Activated CD4-positive, alpha-beta T cell treated with anti-CD3 and anti-CD28 coated beads, Interleukin-2, amount 10 ng/mL, durations not matched to agents 24 days and 14 days (primary cell): ENCODE data around the gene NIM1K. TPM values are rescaled to one million over a fixed set of nuclear protein-coding genes. Genes with fewer than 3 reads are reported as not detected.
A peak's percentile ranks its signal among the peaks of the same experiment; 100 is the strongest.
"Not testable (repeated sequence)": the region's sequence is repeated elsewhere in the genome, so short reads cannot be mapped to it uniquely, and the experiment has no call there.

Source experiments
- DNase-seq: peaks from one replicate; pipeline ENCODE4 v3.0.0; 2022
- H3K27ac Mint-ChIP-seq: one replicate; pipeline ENCODE4 v1.8.0; 2022; ENCODE audit warnings: mild to moderate bottlenecking, mixed read lengths
- H3K27me3 Mint-ChIP-seq: one replicate; pipeline ENCODE4 v1.8.0; 2022; ENCODE audit warnings: mixed read lengths
- H3K36me3 Mint-ChIP-seq: one replicate; pipeline ENCODE4 v1.8.0; 2022; ENCODE audit warnings: low read depth, mild to moderate bottlenecking, mixed read lengths
- H3K4me1 Mint-ChIP-seq: one replicate; pipeline ENCODE4 v1.8.0; 2021; ENCODE audit warnings: mixed read lengths
- H3K4me3 Mint-ChIP-seq: one replicate; pipeline ENCODE4 v1.8.0; 2022; ENCODE audit warnings: mild to moderate bottlenecking, moderate library complexity, mixed read lengths
- H3K9me3 Mint-ChIP-seq: one replicate; pipeline ENCODE4 v1.8.0; 2021; ENCODE audit warnings: mixed read lengths
- intact Hi-C: fragments of 100-400 bp; cut with micrococcal nuclease; formaldehyde crosslinking; loops from one replicate; pipeline ENCODE4 v1.15.1; 2023
- total RNA-seq: library from RNA; stranded (reverse); gene quantifications from 2 replicates; pipeline ENCODE4 v1.2.3, GENCODE V29; 2022

The NIM1K gene
- total RNA-seq, 1 donor from 2014 or later = 0.82 TPM

GRCh38 chr5:43309637-43310036 is 117.6 kb downstream of the NIM1K start:
- intact Hi-C loops = loop anchor here (5.0 to 10.0 kb wide), 4 partner anchors 82 to 302 kb away; partner anchors contain the start of genes C5orf34 and NNT
- Mint-ChIP-seq H3K36me3 (peaks cover 41% of the 10 kb centered on the region), H3K4me3 (peak overlapping the region; percentile 71), H3K4me1 (peaks cover 63% of the 10 kb centered on the region), H3K9me3 (peaks cover 10% of the 10 kb centered on the region), H3K27ac (peak overlapping the region; percentile 64), H3K27me3 (no peaks in the 10 kb centered on the region)
- no peak for DNase-seq

- H3K27ac Mint-ChIP-seq = peak overlapping the region; percentile 94
- peaks cover 61% of the 10 kb centered on the region for H3K4me1 Mint-ChIP-seq
These were observed 120.1 kb downstream of the NIM1K start for GRCh38 chr5:43312076-43312661.

DNA sequence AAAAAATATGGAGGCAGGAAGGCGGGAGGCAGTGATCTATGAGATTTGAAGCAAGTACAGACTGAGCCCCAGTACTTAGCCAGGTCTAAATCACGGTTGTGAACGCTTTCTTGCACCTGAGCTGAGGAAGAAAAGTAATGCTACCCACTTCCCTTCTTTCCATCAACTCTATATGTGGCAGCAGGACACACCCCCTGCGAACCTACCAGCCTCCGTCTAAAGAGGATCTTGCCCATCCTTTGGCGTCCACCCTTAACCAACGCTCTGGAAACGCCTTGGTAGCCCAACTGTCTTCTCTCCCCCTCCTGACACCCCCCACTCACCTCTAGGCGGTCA is 120.6 kb downstream of the NIM1K start:
- peaks cover 40% of the 10 kb centered on the region for H3K36me3 Mint-ChIP-seq
- peaks cover 60% of the 10 kb centered on the region for H3K4me1 Mint-ChIP-seq
- intact Hi-C loops = loop anchor here (1.0 to 10.0 kb wide), 10 partner anchors 8 to 362 kb away; partner anchors contain the start of genes C5orf34 and NNT
- no peaks in the 10 kb centered on the region for H3K27me3 Mint-ChIP-seq
- H3K27ac Mint-ChIP-seq = peak overlapping the region; percentile 94
- peak overlapping the region; percentile 89 for H3K4me3 Mint-ChIP-seq
- H3K9me3 Mint-ChIP-seq = peaks cover 16% of the 10 kb centered on the region
- no peak for DNase-seq

More at GRCh38 chr5:43312076-43312661, 120.1 kb downstream of the NIM1K start:
- peaks cover 13% of the 10 kb centered on the region for H3K9me3 Mint-ChIP-seq
- intact Hi-C loops = loop anchor here (2.0 to 10.0 kb wide), 5 partner anchors 77 to 361 kb away; partner anchors contain the start of genes C5orf34 and NNT
- peaks cover 41% of the 10 kb centered on the region for H3K36me3 Mint-ChIP-seq
- H3K27me3 Mint-ChIP-seq = no peaks in the 10 kb centered on the region
- H3K4me3 Mint-ChIP-seq = peak overlapping the region; percentile 89
- peak; percentile 67 for DNase-seq

GRCh38 chr5:43313035-43313853 is 121.2 kb downstream of the NIM1K start, which contains the start of gene HMGCS1:
Gene HMGCS1 (minus strand): TSS chr5:43313412. CDS start chr5:43298965, 14,447 bp downstream.
- peak; percentile 100 for DNase-seq
- Mint-ChIP-seq H3K4me3 (peak within 1 kb of the TSS; percentile 89), H3K27me3 (no peaks in the 10 kb centered on the region), H3K36me3 (peaks cover 36% of the 10 kb centered on the region), H3K9me3 (peaks cover 16% of the 10 kb centered on the region), H3K27ac (peak within 1 kb of the TSS; percentile 94), H3K4me1 (peaks cover 56% of the 10 kb centered on the region)
- intact Hi-C loops = loop anchor here (1.0 to 10.0 kb wide), 10 partner anchors 9 to 362 kb away; partner anchors contain the start of genes C5orf34 and NNT

DNA sequence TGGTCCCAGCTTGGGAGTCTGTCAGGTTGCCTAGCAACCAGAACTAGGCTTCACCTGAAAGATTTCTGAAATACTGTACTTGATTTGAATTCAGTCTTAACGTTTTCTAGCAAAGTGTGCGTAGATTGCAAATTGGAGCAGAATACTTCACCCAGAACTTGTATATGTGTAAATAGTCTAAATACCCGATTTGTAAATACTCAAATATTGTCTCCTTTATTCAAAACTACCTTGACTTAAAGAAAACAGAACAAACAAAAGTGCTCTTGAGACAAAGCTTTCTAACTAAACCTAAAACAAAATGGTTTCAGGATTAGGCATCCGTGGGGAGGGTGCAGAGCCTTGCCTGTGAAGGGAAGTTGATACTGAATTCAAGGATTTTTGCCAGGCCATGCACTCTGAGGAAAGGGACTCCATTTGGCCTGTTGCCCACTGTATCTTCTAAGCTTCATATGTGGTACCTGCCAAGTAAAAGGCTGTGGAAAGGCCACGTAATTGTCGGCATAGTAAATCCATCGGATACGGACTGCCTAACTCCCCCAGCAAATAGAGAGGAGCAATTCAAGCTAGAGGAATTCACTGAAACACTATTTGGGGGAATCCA is 121.9 kb downstream of the NIM1K start:
- no peaks in the 10 kb centered on the region for H3K27me3 Mint-ChIP-seq
- peak overlapping the region; percentile 94 for H3K27ac Mint-ChIP-seq
- peaks cover 36% of the 10 kb centered on the region for H3K36me3 Mint-ChIP-seq
- DNase-seq = peak; percentile 69
- intact Hi-C loops = loop anchor here (1.0 to 10.0 kb wide), 12 partner anchors 10 to 363 kb away; partner anchors contain the start of genes C5orf34, NNT and PAIP1
- H3K9me3 Mint-ChIP-seq = peaks cover 18% of the 10 kb centered on the region
- peaks cover 56% of the 10 kb centered on the region for H3K4me1 Mint-ChIP-seq
- peak overlapping the region; percentile 89 for H3K4me3 Mint-ChIP-seq

DNA sequence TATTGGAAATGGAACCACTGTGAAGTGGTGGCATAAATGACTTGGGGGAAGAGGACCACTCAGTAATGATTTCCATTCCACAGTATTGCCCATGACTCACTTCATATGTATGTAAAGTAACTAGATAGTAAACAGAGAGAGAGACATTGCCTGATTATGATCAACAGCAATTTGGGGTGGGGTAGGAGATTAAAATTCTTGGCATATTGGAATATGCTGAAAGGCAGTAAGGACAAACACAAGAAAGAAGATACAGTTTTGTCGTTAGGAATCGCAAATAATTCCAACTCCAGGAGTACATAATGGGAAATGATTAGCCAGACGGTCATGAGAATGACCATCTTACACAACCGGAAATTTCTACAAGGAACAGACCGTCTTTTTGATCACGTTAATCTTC is 122.7 kb downstream of the NIM1K start:
- Mint-ChIP-seq H3K27me3 (no peaks in the 10 kb centered on the region), H3K27ac (peak overlapping the region; percentile 94), H3K36me3 (peaks cover 29% of the 10 kb centered on the region), H3K4me3 (peak overlapping the region; percentile 36), H3K4me1 (peaks cover 48% of the 10 kb centered on the region), H3K9me3 (peaks cover 19% of the 10 kb centered on the region)
- intact Hi-C loops = loop anchor here (1.0 to 10.0 kb wide), 9 partner anchors 14 to 1563 kb away; partner anchors contain the start of genes C5orf34, NNT and PAIP1
- DNase-seq = no peak

- DNase-seq = peak; percentile 76
- H3K4me1 Mint-ChIP-seq = peaks cover 44% of the 10 kb centered on the region
- peaks cover 19% of the 10 kb centered on the region for H3K9me3 Mint-ChIP-seq
- intact Hi-C loops = loop anchor here (1.0 to 10.0 kb wide), 8 partner anchors 14 to 1562 kb away; partner anchors contain the start of genes C5orf34, NNT and PAIP1
- peaks cover 25% of the 10 kb centered on the region for H3K36me3 Mint-ChIP-seq
- H3K27ac Mint-ChIP-seq = peak overlapping the region; percentile 94
- peak overlapping the region; percentile 54 for H3K4me3 Mint-ChIP-seq
- H3K27me3 Mint-ChIP-seq = no peaks in the 10 kb centered on the region
These were observed 123.2 kb downstream of the NIM1K start for GRCh38 chr5:43315263-43315662.

GRCh38 chr5:43315682-43316081 is 123.7 kb downstream of the NIM1K start:
- H3K27me3 Mint-ChIP-seq = no peaks in the 10 kb centered on the region
- H3K36me3 Mint-ChIP-seq = peaks cover 23% of the 10 kb centered on the region
- H3K27ac Mint-ChIP-seq = peak overlapping the region; percentile 94
- H3K4me3 Mint-ChIP-seq = peak overlapping the region; percentile 54
- DNase-seq = no peak
- intact Hi-C loops = loop anchor here (1.0 to 10.0 kb wide), 8 partner anchors 15 to 1562 kb away; partner anchors contain the start of genes C5orf34, NNT and PAIP1
- peaks cover 42% of the 10 kb centered on the region for H3K4me1 Mint-ChIP-seq
- H3K9me3 Mint-ChIP-seq = peaks cover 19% of the 10 kb centered on the region

- H3K27me3 Mint-ChIP-seq = no peaks in the 10 kb centered on the region
- H3K4me3 Mint-ChIP-seq = no peak overlapping the region
- H3K4me1 Mint-ChIP-seq = peaks cover 36% of the 10 kb centered on the region
- H3K27ac Mint-ChIP-seq = peak overlapping the region; percentile 94
- DNase-seq = no peak
- H3K9me3 Mint-ChIP-seq = peaks cover 19% of the 10 kb centered on the region
- peaks cover 17% of the 10 kb centered on the region for H3K36me3 Mint-ChIP-seq
- intact Hi-C loops = loop anchor here (5.0 to 10.0 kb wide), 3 partner anchors 198 to 1561 kb away; partner anchors contain the start of genes C5orf34 and NNT
These were observed 124.4 kb downstream of the NIM1K start for GRCh38 chr5:43316421-43316820.

DNA sequence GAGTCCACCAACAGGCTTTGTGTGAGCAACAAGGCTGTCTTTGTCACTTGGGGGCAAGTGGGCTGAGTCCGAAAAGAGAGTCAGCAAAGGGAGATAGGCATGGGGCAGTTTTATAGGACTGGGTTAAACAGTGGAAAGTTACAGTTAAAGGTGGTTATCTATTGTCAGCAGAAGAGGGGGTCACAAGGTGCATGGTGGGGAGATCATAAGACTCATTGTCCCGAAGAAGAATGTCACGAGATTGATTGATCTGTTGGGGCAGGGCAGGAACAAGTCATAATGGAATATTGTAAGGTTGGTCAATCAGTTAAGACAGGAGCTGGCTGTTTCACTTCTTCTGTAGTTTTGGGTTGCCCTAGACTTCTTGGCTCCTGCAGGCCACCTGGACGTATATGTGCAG is 128.8 kb downstream of the NIM1K start:
- no peaks in the 10 kb centered on the region for H3K27me3 Mint-ChIP-seq
- no peaks in the 10 kb centered on the region for H3K36me3 Mint-ChIP-seq
- peaks cover 6% of the 10 kb centered on the region for H3K9me3 Mint-ChIP-seq
- H3K4me1 Mint-ChIP-seq = peaks cover 5% of the 10 kb centered on the region
- no peak overlapping the region for H3K27ac Mint-ChIP-seq
- no peak for DNase-seq
- H3K4me3 Mint-ChIP-seq = no peak overlapping the region
- intact Hi-C loops = no loop called here

- DNase-seq, intact Hi-C loops, H3K27me3 Mint-ChIP-seq, H3K27ac Mint-ChIP-seq, H3K9me3 Mint-ChIP-seq, H3K36me3 Mint-ChIP-seq, H3K4me1 Mint-ChIP-seq, H3K4me3 Mint-ChIP-seq: not testable (repeated sequence)
These were observed 131.5 kb downstream of the NIM1K start for GRCh38 chr5:43323488-43323887.

- H3K27me3 Mint-ChIP-seq = not testable (repeated sequence)
- intact Hi-C loops = loop anchor here (5.0 kb wide), 1 partner anchor 37 kb away; no protein-coding TSS in a partner anchor
These were observed 133.6 kb downstream of the NIM1K start for GRCh38 chr5:43325624-43326023.

More at GRCh38 chr5:43325624-43326023, 133.6 kb downstream of the NIM1K start:
- not testable (repeated sequence) for H3K4me1 Mint-ChIP-seq, H3K4me3 Mint-ChIP-seq, H3K36me3 Mint-ChIP-seq, H3K9me3 Mint-ChIP-seq, DNase-seq, H3K27ac Mint-ChIP-seq
